Activated T-helper 17 cell treated with anti-CD3 and anti-CD28 coated beads, Interleukin-2, amount 50 U/mL, for 72 hours (primary cell): ENCODE measurements around the gene HDLBP. TPM values are rescaled to one million over a fixed set of nuclear protein-coding genes. Genes with fewer than 3 reads are reported as not detected.

Experiments used
- ATAC-seq: fragments of 150-1000 bp; cut with Tn5 transposase; replicated peaks from 2 replicates; pipeline ENCODE4 v1.10.0; 2021; ENCODE audit warnings: mild to moderate bottlenecking, moderate library complexity
- H3K27ac Mint-ChIP-seq: one replicate; pipeline ENCODE4 v1.8.0; 2022; ENCODE audit warnings: mixed read lengths
- H3K27me3 Mint-ChIP-seq: one replicate; pipeline ENCODE4 v1.8.0; 2022; ENCODE audit warnings: mixed read lengths
- H3K36me3 Mint-ChIP-seq: one replicate; pipeline ENCODE4 v1.8.0; 2022; ENCODE audit warnings: low read depth, mild to moderate bottlenecking, mixed read lengths
- H3K4me1 Mint-ChIP-seq: one replicate; pipeline ENCODE4 v1.8.0; 2022; ENCODE audit warnings: mixed read lengths
- H3K4me3 Mint-ChIP-seq: one replicate; pipeline ENCODE4 v1.8.0; 2022; ENCODE audit warnings: mild to moderate bottlenecking, mixed read lengths
- H3K9me3 Mint-ChIP-seq: one replicate; pipeline ENCODE4 v1.8.0; 2022; ENCODE audit warnings: mixed read lengths
- total RNA-seq, 2 donors: library from RNA; stranded (reverse); gene quantifications; one replicate each; pipeline ENCODE4 v1.2.3, GENCODE V29; 2022

HDLBP gene
- total RNA-seq, 2 donors from 2014 or later: 303 to 319 TPM

- Mint-ChIP-seq H3K4me3 (no peak overlapping the region), H3K4me1 (peaks cover 14% of the 10 kb centered on the region), H3K9me3 (no peaks in the 10 kb centered on the region), H3K36me3 (peaks cover 99% of the 10 kb centered on the region), H3K27ac (peak overlapping the region; percentile 50), H3K27me3 (no peaks in the 10 kb centered on the region)
- ATAC-seq: no peak
Measured at GRCh38 chr2:241234066-241234790, 81.2 kb downstream of the HDLBP start.

GRCh38 chr2:241232736-241233575, 82.5 kb downstream of the HDLBP start:
- peaks cover 14% of the 10 kb centered on the region for H3K4me1 Mint-ChIP-seq
- H3K4me3 Mint-ChIP-seq: no peak overlapping the region
- peaks cover 98% of the 10 kb centered on the region for H3K36me3 Mint-ChIP-seq
- H3K9me3 Mint-ChIP-seq: no peaks in the 10 kb centered on the region
- no peak for ATAC-seq
- no peaks in the 10 kb centered on the region for H3K27me3 Mint-ChIP-seq
- peak overlapping the region; percentile 64 for H3K27ac Mint-ChIP-seq

- H3K9me3 Mint-ChIP-seq: no peaks in the 10 kb centered on the region
- no peak overlapping the region for H3K4me3 Mint-ChIP-seq
- ATAC-seq: peak; percentile 7
- H3K27me3 Mint-ChIP-seq: no peaks in the 10 kb centered on the region
- H3K27ac Mint-ChIP-seq: no peak overlapping the region
- peaks cover 11% of the 10 kb centered on the region for H3K4me1 Mint-ChIP-seq
- peaks cover 87% of the 10 kb centered on the region for H3K36me3 Mint-ChIP-seq
Measured at GRCh38 chr2:241230435-241230834, 85.0 kb downstream of the HDLBP start.

- H3K27me3 Mint-ChIP-seq: no peaks in the 10 kb centered on the region
- no peaks in the 10 kb centered on the region for H3K9me3 Mint-ChIP-seq
- H3K4me3 Mint-ChIP-seq: no peak overlapping the region
- peaks cover 13% of the 10 kb centered on the region for H3K4me1 Mint-ChIP-seq
- ATAC-seq: no peak
- H3K36me3 Mint-ChIP-seq: peaks cover 86% of the 10 kb centered on the region
- H3K27ac Mint-ChIP-seq: no peak overlapping the region
Measured at GRCh38 chr2:241229563-241230401, 85.7 kb downstream of the HDLBP start.

GRCh38 chr2:241228860-241229516, 86.5 kb downstream of the HDLBP start:
- no peak for ATAC-seq
- H3K4me3 Mint-ChIP-seq: no peak overlapping the region
- peaks cover 83% of the 10 kb centered on the region for H3K36me3 Mint-ChIP-seq
- peaks cover 21% of the 10 kb centered on the region for H3K4me1 Mint-ChIP-seq
- H3K9me3 Mint-ChIP-seq: no peaks in the 10 kb centered on the region
- no peaks in the 10 kb centered on the region for H3K27me3 Mint-ChIP-seq
- peak overlapping the region; percentile 41 for H3K27ac Mint-ChIP-seq

- no peak overlapping the region for H3K4me3 Mint-ChIP-seq
- no peaks in the 10 kb centered on the region for H3K27me3 Mint-ChIP-seq
- H3K4me1 Mint-ChIP-seq: peaks cover 21% of the 10 kb centered on the region
- peaks cover 77% of the 10 kb centered on the region for H3K36me3 Mint-ChIP-seq
- H3K9me3 Mint-ChIP-seq: no peaks in the 10 kb centered on the region
- ATAC-seq: no peak
- peak overlapping the region; percentile 73 for H3K27ac Mint-ChIP-seq
Measured at GRCh38 chr2:241228081-241228859, 87.2 kb downstream of the HDLBP start.

- Mint-ChIP-seq H3K4me1 (peaks cover 17% of the 10 kb centered on the region), H3K9me3 (no peaks in the 10 kb centered on the region), H3K36me3 (peaks cover 77% of the 10 kb centered on the region), H3K27ac (peak overlapping the region; percentile 73), H3K27me3 (no peaks in the 10 kb centered on the region), H3K4me3 (no peak overlapping the region)
- ATAC-seq: no peak
Measured at GRCh38 chr2:241227594-241227993, 87.9 kb downstream of the HDLBP start.

GRCh38 chr2:241226723-241227572, 88.5 kb downstream of the HDLBP start:
- H3K4me1 Mint-ChIP-seq: peaks cover 15% of the 10 kb centered on the region
- ATAC-seq: no peak
- no peaks in the 10 kb centered on the region for H3K27me3 Mint-ChIP-seq
- H3K9me3 Mint-ChIP-seq: no peaks in the 10 kb centered on the region
- peaks cover 73% of the 10 kb centered on the region for H3K36me3 Mint-ChIP-seq
- H3K4me3 Mint-ChIP-seq: no peak overlapping the region
- H3K27ac Mint-ChIP-seq: no peak overlapping the region

- Mint-ChIP-seq H3K9me3 (no peaks in the 10 kb centered on the region), H3K4me3 (no peak overlapping the region), H3K36me3 (peaks cover 64% of the 10 kb centered on the region), H3K4me1 (peaks cover 10% of the 10 kb centered on the region), H3K27me3 (no peaks in the 10 kb centered on the region), H3K27ac (no peak overlapping the region)
- ATAC-seq: no peak
Measured at GRCh38 chr2:241225983-241226382, 89.5 kb downstream of the HDLBP start.

GRCh38 chr2:241225545-241225944, 89.9 kb downstream of the HDLBP start:
- H3K9me3 Mint-ChIP-seq: no peaks in the 10 kb centered on the region
- no peaks in the 10 kb centered on the region for H3K27me3 Mint-ChIP-seq
- H3K27ac Mint-ChIP-seq: no peak overlapping the region
- no peak for ATAC-seq
- no peak overlapping the region for H3K4me3 Mint-ChIP-seq
- H3K36me3 Mint-ChIP-seq: peaks cover 59% of the 10 kb centered on the region
- H3K4me1 Mint-ChIP-seq: peaks cover 10% of the 10 kb centered on the region

- Mint-ChIP-seq H3K4me3 (no peak overlapping the region), H3K36me3 (peaks cover 56% of the 10 kb centered on the region)
Measured at GRCh38 chr2:241224851-241225438, 90.5 kb downstream of the HDLBP start.

GRCh38 chr2:241224018-241224850, 91.2 kb downstream of the HDLBP start:
- peaks cover 10% of the 10 kb centered on the region for H3K4me1 Mint-ChIP-seq
- ATAC-seq: peak; percentile 15
- H3K27me3 Mint-ChIP-seq: no peaks in the 10 kb centered on the region
- peak overlapping the region; percentile 81 for H3K27ac Mint-ChIP-seq
- H3K36me3 Mint-ChIP-seq: peaks cover 57% of the 10 kb centered on the region
- H3K4me3 Mint-ChIP-seq: no peak overlapping the region
- no peaks in the 10 kb centered on the region for H3K9me3 Mint-ChIP-seq

More at GRCh38 chr2:241224851-241225438, 90.5 kb downstream of the HDLBP start:
- Mint-ChIP-seq H3K9me3 (no peaks in the 10 kb centered on the region), H3K27ac (peak overlapping the region; percentile 81), H3K27me3 (no peaks in the 10 kb centered on the region), H3K4me1 (peaks cover 10% of the 10 kb centered on the region)
- ATAC-seq: no peak
